ENCODE data around the gene BYSL.

- no peak for TF ChIP-seq POLR2A (IDR thresholded peaks at IDR 0.05; ENCODE audit: low read length)
- TF ChIP-seq GATA1 (IDR thresholded peaks at IDR 0.05; ENCODE audit: low read depth, low read length): no peak
These were observed 49.2 kb upstream of the BYSL start for GRCh38 chr6:41872147-41872546.
